Medulla oblongata (tissue), 1 donor: ENCODE measurements around the gene PLXNA2.

ENCODE experiments used
- DNase-seq: peaks from one replicate; pipeline ENCODE4 v3.0.0-alpha.2; 2015; ENCODE audit errors: extremely low spot score

PLXNA2 gene

DNA sequence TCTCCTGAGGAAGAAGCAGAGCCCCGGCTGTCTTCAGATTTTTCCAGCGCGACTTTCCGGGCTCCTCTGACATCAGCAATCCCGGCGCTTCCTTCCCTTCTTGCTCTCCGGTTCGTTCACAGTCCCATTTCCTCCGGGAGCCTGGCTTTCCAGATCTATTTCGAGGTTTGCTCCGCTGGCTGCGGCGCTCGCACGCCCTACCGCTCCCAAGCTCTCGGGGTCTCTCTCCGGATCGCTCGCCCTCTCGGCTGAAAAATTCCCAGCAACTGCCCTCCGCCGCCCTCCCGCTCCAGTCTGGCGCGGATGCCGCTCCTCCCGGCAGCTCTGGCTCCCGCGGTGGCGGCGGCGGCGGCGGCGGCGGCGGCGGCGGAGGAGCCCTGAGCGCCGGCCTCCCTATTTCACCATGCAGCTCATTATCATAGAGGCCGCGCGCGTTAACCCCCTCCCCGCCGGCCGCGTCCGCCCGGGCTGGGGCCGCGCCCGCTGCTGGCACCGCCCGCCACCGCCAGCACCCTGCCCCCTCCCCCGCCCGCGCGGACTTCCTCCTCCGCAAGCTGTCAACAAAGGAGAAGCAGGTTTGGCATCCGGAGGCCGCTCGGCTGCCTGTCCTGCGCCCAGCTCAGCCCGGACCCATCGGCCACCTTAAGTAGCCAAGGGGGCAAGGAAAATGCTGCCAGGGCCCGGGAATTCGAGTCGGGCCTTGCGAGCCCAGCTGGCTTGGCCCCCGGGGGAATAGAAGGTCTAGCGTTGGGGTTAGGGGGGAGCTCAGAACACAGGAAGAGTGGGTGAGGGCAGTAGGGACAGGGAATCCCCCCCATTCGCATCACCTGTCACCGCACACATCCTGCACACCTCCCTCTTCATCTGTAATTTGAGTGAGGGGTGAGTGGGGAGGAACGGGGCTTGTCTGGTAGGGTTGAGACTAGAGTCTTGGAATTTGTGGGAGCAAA lies at the start of gene PLXNA2:
PLXNA2 (minus strand) TSS at position 418 of the 950 bp plus-strand sequence. CDS start 26,462 bp downstream, outside the sequence.
- peak; percentile 50 for DNase-seq

- no peak for DNase-seq
These were observed 48.7 kb upstream of the PLXNA2 start for GRCh38 chr1:208292908-208293307.

GRCh38 chr1:208291923-208292711 lies 47.9 kb upstream of the PLXNA2 start:
- no peak for DNase-seq

DNA sequence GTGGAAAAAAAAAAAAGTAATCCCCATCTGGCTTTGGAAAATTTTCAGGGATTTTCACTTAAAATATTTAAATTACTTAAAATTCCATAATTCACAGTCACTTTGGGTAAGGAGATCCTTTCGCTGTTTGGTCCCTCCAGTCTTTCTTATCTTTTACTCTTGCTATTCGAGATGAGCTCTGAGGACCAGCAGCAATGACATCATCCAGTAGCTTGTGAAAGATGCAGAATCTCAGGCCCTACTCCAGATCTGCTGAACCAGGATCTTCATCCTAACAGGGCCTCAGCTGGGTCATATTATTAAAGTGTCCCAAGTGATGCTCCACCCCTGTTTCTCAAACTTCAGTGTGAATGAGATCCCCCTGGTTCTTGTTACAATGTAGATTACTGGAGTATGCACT lies 46.9 kb upstream of the PLXNA2 start:
- no peak for DNase-seq

- DNase-seq, result no peak
These were observed 45.5 kb upstream of the PLXNA2 start for GRCh38 chr1:208289716-208290115.

DNA sequence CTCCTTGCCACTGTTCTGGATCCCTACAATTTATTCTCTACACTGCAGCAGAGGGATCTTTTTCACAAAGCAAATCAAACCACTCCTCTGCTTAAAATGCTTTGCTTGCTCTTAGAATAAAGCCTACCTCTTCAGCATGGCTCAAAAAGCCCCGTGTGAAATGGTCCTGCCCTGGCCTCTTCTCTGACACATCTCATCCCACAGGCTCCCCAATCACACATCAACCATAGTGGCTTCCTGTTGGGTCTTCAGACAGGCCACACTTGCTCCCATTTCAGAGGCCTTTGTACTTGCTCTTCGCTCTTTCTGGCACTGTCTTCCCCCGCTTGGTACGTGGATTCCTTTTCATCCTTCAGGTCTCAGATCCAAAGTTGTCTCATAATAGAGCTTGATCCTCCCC lies 44.3 kb upstream of the PLXNA2 start:
- DNase-seq, result no peak

DNA sequence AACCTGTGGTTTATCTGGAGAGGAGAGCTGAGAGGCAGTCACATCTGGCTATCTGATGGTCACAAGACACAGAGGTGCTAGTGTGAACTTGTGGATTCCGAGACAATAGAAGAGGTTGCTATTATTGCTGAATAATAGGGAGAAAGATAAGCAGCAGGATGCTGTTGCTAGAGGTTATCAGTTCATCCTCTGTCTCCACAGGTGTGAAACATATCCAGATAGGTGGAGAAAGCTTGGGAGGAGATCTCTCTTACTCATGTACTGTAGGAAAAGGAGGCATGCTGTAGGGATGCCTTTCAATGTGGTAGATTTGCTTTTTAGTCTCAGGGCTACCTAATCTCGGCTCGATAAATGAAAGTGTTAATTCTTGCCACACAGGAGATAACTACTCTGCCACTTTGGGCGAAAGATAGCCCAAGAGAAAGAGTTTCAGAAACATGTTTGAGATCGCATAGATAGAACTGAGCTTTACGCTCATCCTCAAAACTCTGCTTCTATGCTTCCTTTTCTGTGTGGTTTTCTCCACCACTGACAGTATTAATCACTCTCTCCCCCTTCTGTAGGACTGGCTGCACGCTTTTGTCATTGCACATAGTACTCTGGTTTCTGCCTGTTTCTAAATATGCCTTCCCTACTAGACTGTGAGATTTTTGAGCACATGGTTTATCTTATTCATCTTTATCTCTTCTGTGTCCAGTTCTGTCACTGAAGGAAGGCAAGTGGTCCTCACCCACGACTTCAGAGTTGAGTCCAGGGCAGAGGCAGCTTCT lies 36.7 kb upstream of the PLXNA2 start:
- no peak for DNase-seq

DNA sequence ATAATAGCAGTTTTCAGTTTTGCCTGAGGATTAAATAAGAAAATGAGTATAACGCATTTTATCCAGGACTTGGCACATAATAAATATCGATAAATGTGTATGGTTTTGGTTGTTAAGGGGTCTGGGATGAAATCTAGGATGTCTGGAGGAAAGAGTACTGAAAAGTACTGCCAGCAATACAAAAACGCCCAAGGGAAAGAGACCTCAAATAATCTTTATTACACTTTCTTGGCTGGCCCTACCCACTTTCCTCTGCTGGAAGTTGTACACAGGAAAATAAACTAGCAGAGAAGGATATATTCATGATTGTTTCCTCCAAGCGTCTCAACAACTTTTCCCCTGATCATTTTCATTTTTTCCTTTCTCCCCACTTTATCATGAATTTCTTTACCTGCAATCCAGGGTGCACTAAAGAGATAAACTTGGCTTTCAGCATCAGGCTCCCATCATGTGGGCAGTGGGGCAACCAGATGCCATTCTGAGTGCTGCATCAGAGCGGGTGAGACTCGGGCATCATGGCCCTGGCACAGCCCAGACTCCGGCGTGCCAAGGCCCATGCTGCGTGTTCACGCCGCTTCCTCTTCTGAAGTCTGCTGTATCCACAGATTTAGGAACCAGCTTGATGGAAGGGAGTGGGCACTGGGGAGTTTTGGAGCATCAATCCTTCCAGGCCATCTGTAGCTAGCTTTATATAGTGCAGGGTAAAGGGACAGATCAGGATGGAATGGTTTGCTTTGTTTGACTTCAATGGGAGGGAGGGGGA lies 35.8 kb upstream of the PLXNA2 start:
- no peak for DNase-seq

DNA sequence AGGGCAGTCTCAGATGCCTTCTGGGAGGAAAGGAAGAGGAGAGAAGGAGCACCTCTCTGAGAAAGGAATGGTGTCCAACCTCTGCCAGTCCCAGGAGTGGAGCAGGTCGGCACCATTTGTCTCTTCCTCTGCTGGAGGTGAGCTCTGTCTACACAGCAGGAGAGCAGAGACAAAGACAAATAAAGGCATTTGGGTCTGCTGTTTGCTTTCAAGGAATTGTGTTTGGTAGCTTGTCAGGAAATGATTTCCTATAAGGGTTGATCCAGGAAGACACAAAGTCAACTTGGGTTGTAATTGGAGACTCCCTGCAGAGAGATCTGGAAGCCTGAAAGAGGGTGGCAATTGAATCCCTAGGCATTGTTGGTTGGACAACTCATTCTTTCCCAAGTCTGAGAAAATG lies 34.5 kb upstream of the PLXNA2 start:
- no peak for DNase-seq

DNA sequence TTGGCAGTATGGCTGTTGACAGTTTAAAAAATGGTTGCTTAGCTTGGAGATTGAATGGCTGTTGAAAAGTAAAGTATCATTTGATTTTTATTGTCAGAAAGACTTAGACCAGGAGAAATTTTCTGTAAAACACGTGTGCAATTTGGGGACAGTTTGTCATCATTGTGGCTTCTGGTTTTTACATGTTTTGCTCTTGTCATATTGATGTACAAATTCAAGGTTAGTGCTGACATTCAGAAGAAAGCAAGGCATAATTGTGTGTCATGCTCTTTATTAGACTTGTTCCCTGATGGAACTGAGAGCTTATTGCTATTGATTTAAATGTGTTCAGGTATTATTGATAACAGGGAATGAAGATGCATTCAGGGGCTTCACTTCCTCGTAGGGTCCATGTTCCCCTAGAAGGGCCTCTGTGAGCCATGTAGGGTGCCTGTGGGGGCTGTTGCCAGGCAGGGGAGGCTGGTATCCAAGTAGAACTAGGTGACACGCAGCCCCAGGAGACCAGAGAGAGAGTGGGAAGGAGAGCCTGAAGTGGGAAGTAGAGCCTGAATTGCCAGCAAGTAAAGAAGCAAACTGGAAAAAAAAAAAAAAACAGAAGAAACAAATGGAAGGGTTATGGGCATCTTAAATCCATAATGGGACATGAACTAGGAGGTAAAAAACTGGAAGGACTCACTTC lies 32.7 kb upstream of the PLXNA2 start:
- DNase-seq, result no peak

- no peak for DNase-seq
These were observed 30.9 kb upstream of the PLXNA2 start for GRCh38 chr1:208275083-208275482.

GRCh38 chr1:208273386-208274017 lies 29.3 kb upstream of the PLXNA2 start:
- no peak for DNase-seq

DNA sequence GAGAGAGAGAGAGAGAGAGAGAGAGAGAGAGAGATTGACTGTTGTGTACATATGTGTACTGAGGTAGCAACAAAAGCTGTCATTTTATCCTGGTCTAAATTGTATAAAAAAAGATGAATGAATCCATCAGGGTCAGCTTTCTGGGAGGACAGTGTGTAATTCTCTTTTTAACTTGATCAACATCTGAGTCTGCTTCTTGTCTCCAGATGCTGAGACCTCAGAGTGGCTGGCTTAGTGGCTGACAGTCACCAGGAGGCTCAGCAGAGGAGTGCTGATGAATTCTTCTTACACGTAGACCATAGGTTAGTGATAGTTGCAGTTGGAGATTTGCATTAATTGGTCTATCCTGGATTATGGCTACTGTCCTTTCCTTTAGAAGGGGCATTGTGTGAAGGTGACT lies 28.5 kb upstream of the PLXNA2 start:
- DNase-seq, result no peak

- DNase-seq, result no peak
These were observed 28.1 kb upstream of the PLXNA2 start for GRCh38 chr1:208272311-208272710.

DNA sequence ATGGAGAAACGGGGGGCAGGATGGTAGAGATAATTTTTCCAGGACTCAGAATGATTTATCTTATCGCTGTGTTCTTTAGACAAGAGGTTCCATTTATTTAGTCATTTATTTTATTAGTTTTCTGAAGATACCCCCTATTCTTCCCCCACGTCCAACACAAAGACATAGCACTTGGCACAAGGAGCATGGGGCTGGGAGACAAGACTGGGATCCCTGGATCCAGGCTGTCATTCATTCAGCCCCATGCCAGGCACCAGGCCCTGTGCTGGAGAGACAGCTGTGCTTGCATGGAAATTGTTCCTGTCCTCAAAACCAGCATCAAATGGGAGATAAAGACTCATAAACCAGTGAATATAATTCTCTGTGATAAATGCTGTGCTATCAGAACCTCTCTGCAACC lies 27.1 kb upstream of the PLXNA2 start:
- no peak for DNase-seq

GRCh38 chr1:208270651-208271141 lies 26.5 kb upstream of the PLXNA2 start:
- DNase-seq, result no peak

DNA sequence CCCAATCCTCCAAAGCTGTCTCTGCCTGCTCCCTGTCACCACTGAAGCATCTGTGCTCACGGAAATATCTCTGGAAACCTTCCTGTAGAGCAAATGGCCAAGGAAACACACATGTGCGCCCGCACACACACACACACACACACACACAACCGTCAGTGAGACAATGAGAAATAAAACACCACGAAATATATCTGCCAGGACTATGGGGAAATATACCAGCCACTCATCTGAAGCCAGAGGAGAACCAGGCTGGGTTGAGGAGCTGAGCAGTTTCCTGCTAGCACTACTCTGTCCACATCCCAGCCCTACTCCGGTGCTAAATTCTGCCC lies 25.1 kb upstream of the PLXNA2 start:
- DNase-seq, result no peak

DNA sequence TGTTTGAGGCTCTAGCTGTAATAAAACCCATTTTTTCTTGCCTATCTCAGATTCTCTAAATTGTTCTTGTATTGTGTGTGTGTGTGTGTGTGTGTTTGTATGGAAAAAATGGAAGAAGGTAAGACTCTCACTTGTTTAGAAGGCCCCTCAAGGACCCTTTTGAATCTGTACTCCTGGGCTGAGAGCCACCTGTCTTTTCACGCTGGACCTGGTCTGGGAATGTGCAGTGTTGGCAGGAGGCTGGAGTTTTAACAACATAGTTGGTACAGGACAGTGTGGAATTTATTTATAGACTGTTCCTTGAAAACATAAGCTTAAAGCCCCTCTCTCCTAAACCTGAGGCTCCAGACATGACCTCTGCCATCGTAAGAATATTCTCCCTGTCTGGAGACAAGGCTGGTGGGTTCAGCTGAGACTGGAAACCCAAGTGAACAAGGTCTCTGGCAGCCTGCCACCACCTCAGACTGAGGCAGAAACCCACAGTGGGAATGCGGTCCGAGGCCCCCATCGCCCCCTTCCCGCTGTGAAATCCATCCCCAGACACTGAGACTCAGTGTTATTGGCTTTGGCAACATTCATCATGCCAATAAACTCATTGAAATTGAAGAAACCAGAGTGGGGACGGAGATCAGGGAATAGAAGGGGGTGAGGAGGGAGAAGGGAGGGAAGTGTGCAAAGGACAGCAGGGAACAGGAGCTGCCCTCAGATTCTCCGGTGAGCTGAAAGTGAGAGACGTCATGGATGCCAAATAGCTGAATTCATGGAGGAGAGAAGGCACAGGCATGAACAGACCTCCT lies 24.6 kb upstream of the PLXNA2 start:
- no peak for DNase-seq

- DNase-seq, result no peak
These were observed 21.3 kb upstream of the PLXNA2 start for GRCh38 chr1:208265525-208265924.
